ENCODE data around the gene AFF1. TPM values are rescaled to one million over a fixed set of nuclear protein-coding genes. Genes with fewer than 3 reads are reported as not detected.

Gene AFF1
- total RNA-seq, 4 donors from 2014 or later, result 59.7 to 78.1 (median 65.9) TPM

DNA sequence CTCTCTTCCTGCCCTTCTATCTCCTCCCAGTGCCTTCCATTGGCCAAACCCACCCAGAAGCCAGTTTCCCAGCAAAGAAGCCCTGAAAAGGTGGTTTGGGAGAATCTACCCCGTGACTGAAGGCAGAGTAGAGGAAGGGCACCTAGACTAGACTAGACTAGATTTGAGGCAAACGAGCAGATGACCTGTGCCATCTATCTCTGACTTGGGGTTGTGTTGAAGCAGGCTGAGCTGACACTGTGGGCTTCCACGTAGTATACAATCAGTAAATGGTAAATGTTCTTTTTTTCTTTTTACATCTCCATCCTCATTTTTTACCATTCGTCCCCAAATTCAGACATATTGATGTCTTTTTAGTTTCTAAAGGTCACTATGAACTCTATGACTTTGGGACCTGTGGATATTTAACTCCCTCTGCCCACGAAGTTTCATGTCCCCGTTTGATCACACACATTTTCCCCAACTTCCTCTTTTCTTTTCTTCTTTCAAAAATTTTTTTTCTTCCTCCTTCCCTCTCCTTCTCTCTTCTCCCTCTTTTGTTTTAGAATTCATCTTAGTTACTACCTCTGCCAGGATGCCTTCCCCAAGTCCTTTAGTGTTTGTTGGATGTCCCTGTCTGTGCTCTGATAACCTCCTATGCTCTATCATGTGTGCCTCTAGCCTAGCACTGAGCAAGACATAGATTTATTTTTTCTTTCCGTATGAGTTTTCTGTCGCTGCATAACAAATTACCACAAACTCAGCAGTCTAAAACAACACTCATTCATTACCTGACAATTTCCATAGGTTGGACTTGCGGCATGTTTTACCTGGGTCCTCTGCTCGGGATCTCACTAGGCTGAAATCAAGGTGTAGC, 6.2 kb upstream of the AFF1 start:
- ATAC-seq, result no peak
- WGBS, 2 donors (ENCODE audit: low coverage in 1 of 2), result 75 to 86% methylated on average over 9 to 10 of the region's 10 CpGs

DNA sequence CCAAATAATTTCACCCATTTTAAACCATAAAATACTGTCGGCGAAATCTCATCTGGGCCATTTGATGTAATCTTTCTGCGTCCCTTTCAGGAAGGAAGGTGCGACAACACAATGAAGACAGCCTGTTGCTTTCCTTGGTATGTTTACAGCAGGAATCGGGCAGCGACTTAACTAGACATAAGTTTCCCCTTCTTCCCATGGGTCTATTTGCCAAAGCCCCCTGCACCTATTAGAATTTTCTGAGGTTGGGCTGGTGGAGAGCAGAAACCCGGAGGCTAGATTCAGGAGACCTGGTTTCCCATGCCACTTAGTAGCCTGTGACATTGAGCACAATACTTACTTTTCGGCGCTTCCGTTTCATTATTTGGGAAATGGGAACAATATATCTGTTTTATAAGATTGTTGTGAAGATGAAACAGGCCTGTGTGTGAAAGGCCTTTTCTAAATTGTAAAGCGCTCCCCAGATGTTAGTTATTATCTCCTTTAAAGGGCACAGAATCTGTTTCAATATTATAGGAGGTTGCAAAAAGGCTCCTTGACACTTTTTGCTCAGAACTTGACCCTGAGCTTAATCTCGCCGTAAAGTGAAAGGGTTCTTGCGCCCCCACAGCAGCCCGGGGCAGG, 552 bp upstream of the AFF1 start:
- H3K9me3 ChIP-seq, result no peaks in the 10 kb centered on the region
- no peak for ATAC-seq
- TF ChIP-seq EP300 (IDR thresholded peaks at IDR 0.05) (no peak), POLR2AphosphoS5 (IDR thresholded peaks at IDR 0.05) (no peak), POLR2A (IDR thresholded peaks at IDR 0.05) (no peak)
- TF ChIP-seq, protein P1, sequence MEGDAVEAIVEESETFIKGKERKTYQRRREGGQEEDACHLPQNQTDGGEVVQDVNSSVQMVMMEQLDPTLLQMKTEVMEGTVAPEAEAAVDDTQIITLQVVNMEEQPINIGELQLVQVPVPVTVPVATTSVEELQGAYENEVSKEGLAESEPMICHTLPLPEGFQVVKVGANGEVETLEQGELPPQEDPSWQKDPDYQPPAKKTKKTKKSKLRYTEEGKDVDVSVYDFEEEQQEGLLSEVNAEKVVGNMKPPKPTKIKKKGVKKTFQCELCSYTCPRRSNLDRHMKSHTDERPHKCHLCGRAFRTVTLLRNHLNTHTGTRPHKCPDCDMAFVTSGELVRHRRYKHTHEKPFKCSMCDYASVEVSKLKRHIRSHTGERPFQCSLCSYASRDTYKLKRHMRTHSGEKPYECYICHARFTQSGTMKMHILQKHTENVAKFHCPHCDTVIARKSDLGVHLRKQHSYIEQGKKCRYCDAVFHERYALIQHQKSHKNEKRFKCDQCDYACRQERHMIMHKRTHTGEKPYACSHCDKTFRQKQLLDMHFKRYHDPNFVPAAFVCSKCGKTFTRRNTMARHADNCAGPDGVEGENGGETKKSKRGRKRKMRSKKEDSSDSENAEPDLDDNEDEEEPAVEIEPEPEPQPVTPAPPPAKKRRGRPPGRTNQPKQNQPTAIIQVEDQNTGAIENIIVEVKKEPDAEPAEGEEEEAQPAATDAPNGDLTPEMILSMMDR (IDR thresholded peaks at IDR 0.05), result no peak
- H3K27me3 ChIP-seq, result no peaks in the 10 kb centered on the region
- H3K36me3 ChIP-seq, result peaks cover 0 to 12% of the 10 kb centered on the region in 2 donors
- WGBS, 2 donors (ENCODE audit: low coverage in 1 of 2), result 13 to 20% methylated on average over 14 to 15 of the region's 15 CpGs
- H3K4me3 ChIP-seq, result peak overlapping the region; percentile 70 to 85
- peaks cover 0 to 48% (median 3%) of the 10 kb centered on the region in 3 donors for H3K4me1 ChIP-seq
- H3K27ac ChIP-seq, result peak overlapping the region; percentile 92 to 98 (median 95)

More for the DNA sequence above, 6.2 kb upstream of the AFF1 start:
- H3K36me3 ChIP-seq, result peaks cover 0 to 32% of the 10 kb centered on the region in 2 donors
- H3K9me3 ChIP-seq, result no peaks in the 10 kb centered on the region
- TF ChIP-seq POLR2AphosphoS5 (IDR thresholded peaks at IDR 0.05), result no peak
- TF ChIP-seq, protein P1 (IDR thresholded peaks at IDR 0.05), result no peak
- TF ChIP-seq POLR2A (IDR thresholded peaks at IDR 0.05), result no peak
- no peak for TF ChIP-seq EP300 (IDR thresholded peaks at IDR 0.05)
- no peak overlapping the region for H3K4me3 ChIP-seq
- H3K27me3 ChIP-seq, result no peaks in the 10 kb centered on the region
- peak overlapping the region in 3 of 4 donors; percentile 32 to 71 (median 65) for H3K27ac ChIP-seq
- peaks cover 0 to 6% (median 3%) of the 10 kb centered on the region in 3 donors for H3K4me1 ChIP-seq

DNA sequence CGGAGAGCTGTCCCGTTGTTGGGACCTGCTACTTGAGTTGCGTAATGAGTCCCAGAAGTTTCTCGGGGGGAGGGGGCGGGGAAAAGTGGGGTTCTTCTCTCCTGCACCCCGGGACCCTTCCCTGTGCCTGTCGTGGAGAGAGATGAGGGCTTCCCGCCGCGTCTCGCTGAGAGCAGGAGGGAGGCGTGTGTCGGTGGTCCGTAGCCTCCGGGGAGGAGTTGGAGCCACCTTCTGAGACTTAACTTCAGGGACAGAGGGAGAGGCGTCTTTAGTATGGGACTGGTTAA, 698 bp downstream of the AFF1 start:
- peaks cover 0 to 60% (median 13%) of the 10 kb centered on the region in 3 donors for H3K4me1 ChIP-seq
- H3K36me3 ChIP-seq, result peaks cover 0 to 12% of the 10 kb centered on the region in 2 donors
- peak overlapping the region; percentile 90 to 98 (median 95) for H3K27ac ChIP-seq
- TF ChIP-seq, protein P1 (IDR thresholded peaks at IDR 0.05), result no peak
- TF ChIP-seq EP300 (IDR thresholded peaks at IDR 0.05) (no peak), POLR2AphosphoS5 (IDR thresholded peaks at IDR 0.05) (no peak), POLR2A (IDR thresholded peaks at IDR 0.05) (no peak)
- H3K27me3 ChIP-seq, result no peaks in the 10 kb centered on the region
- peak; percentile 3 for ATAC-seq
- no peaks in the 10 kb centered on the region for H3K9me3 ChIP-seq
- 0% methylated on average over 8 of the region's 16 CpGs; no CpG with 5 or more reads in 1 of the 2 donors for WGBS, 2 donors (ENCODE audit: low coverage in 1 of 2)
- H3K4me3 ChIP-seq, result peak overlapping the region; percentile 70 to 85

DNA sequence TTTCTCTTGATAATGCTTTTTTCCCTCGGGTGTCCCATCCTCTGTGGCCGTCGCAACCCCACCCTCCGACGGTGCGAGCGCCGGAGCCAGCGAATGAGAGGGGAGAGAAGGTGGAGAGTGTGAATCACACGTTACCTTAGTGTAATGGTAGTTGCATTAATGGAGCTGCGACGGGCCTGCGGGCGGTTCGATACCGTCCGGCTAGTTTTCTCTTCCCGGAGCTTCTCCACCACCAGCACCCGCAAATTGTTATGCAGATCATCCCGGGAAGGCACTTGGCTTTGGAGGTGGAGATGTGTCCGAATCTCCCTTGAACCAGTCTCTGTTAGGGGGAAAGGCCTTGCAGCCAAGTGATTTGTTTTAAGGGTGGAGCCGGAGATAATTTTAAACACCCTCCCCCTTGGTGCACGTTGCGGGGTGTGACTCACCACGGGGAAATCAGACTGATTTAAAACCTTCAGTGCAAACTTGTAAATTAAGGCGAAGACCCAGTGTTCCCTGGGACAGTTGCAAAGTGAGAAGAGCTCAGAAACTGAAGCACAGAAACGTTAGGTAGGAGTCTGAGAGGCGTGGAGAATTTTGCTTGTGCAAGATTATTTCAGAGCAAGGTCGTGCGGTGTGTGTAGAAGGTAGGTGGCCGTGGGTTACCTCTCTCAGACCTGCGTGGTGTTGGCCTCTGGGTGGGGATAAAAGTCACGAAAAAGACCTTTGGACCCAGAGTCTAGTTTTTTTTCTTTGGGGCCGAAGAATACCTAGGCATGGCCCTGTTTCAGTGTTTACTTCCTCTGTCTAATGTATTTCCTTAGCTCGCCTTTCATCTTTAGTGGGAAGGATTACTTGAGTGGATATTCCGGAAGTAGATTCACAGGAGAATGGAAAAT, 1.3 kb downstream of the AFF1 start:
- H3K4me3 ChIP-seq, result peak overlapping the region; percentile 70 to 85
- TF ChIP-seq POLR2AphosphoS5 (IDR thresholded peaks at IDR 0.05) (peak; percentile 75), POLR2A (IDR thresholded peaks at IDR 0.05) (peak; percentile 24 to 33), EP300 (IDR thresholded peaks at IDR 0.05) (no peak)
- TF ChIP-seq, protein P1 (IDR thresholded peaks at IDR 0.05), result peak in 2 of 4 experiments; percentile 2 to 7
- H3K9me3 ChIP-seq, result no peaks in the 10 kb centered on the region
- H3K36me3 ChIP-seq, result peaks cover 0 to 7% of the 10 kb centered on the region in 2 donors
- peak overlapping the region; percentile 90 to 98 (median 95) for H3K27ac ChIP-seq
- peaks cover 0 to 64% (median 13%) of the 10 kb centered on the region in 3 donors for H3K4me1 ChIP-seq
- 12 to 19% methylated on average over 14 to 31 of the region's 36 CpGs for whole genome bisulfite sequencing, 2 donors (ENCODE audit: low coverage in 1 of 2)
- no peaks in the 10 kb centered on the region for H3K27me3 ChIP-seq
- peak; percentile 51 for ATAC-seq

All from gastroesophageal sphincter (tissue), 4 donors.